BE2C (cell line): Measurements from ENCODE around the gene C1orf159.

Experiments used
- DNase-seq: peaks from one replicate; pipeline ENCODE4 v3.0.0-alpha.2; 2020
- H3K27me3 ChIP-seq: fragments of 250-450 bp; sonication (Bioruptor Pico); 2 replicates; pipeline ENCODE4 v1.5.1; 2020; ENCODE audit warnings: mild to moderate bottlenecking
- H3K36me3 ChIP-seq: fragments of 250-450 bp; sonication (Bioruptor Pico); 2 replicates; pipeline ENCODE4 v1.5.1; 2020; ENCODE audit warnings: mild to moderate bottlenecking
- H3K4me1 ChIP-seq: fragments of 250-450 bp; sonication (Bioruptor Pico); 2 replicates; pipeline ENCODE4 v1.5.1; 2020
- H3K4me3 ChIP-seq: 2 replicates; pipeline ENCODE4 v1.5.1; 2011; ENCODE audit warnings: low read depth, low read length
- H3K9me3 ChIP-seq: fragments of 250-450 bp; sonication (Bioruptor Pico); 2 replicates; pipeline ENCODE4 v1.5.1; 2020
- TF ChIP-seq, protein P1 (sequence below): IDR thresholded peaks from 2 replicates; pipeline ENCODE4 v1.5.1; 2012; ENCODE audit warnings: mild to moderate bottlenecking, low read depth, low read length

C1orf159 gene

DNA sequence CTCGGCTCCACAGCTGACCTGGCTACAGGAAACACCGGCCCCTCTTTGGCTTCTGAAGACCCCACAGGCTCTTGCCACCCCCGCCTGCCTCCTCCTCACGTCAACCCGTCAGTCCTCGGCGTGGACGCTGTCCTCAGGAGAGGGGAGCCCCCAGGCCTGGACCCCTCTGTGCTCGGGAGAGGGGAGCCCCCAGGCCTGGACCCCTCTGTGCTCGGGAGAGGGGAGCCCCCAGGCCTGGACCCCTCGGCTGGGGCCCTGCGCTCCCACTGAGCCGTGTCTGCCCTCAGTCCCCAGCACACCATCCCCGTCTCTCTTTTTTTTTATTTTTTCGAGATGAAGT is 26.0 kb upstream of the C1orf159 start:
- Histone ChIP-seq H3K4me1 (no peaks in the 10 kb centered on the region), H3K27me3 (no peaks in the 10 kb centered on the region), H3K9me3 (no peaks in the 10 kb centered on the region), H3K36me3 (no peaks in the 10 kb centered on the region), H3K4me3 (no peak overlapping the region)
- TF ChIP-seq, protein P1, sequence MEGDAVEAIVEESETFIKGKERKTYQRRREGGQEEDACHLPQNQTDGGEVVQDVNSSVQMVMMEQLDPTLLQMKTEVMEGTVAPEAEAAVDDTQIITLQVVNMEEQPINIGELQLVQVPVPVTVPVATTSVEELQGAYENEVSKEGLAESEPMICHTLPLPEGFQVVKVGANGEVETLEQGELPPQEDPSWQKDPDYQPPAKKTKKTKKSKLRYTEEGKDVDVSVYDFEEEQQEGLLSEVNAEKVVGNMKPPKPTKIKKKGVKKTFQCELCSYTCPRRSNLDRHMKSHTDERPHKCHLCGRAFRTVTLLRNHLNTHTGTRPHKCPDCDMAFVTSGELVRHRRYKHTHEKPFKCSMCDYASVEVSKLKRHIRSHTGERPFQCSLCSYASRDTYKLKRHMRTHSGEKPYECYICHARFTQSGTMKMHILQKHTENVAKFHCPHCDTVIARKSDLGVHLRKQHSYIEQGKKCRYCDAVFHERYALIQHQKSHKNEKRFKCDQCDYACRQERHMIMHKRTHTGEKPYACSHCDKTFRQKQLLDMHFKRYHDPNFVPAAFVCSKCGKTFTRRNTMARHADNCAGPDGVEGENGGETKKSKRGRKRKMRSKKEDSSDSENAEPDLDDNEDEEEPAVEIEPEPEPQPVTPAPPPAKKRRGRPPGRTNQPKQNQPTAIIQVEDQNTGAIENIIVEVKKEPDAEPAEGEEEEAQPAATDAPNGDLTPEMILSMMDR, result no peak
- DNase-seq, result no peak

DNA sequence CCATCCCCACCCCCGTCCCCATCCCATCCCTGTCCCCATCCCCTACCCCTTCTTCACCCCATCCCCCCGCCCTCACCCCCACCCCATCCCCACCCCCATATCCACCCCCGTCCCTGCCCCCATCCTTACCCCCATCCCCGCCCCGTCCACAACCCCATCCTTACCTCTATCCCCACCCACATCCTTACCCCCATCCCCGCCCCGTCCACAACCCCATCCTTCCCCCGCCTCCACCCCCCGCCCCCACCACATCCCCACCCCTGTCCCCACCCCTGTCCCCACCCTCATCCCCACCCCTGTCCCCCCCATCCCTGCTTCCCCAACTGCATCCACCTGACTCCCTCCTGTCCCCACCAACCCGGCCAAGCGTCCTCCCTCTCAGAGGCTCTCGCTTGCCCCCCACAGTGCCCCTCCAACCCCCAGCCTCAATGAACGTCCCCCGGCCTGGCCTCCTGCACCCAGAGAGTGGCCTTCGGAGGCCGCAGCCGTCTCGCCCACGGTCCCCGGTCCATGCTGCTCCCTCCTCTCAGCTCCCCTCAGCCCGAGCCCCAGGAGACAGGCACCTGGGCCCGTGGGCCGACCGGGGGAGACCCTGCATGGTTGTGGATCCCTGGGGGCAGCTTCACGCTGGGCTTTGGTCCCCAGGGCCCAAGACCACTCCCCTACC is 25.5 kb upstream of the C1orf159 start:
- TF ChIP-seq, protein P1, result no peak
- Histone ChIP-seq H3K36me3 (no peaks in the 10 kb centered on the region), H3K4me3 (no peak overlapping the region), H3K4me1 (no peaks in the 10 kb centered on the region), H3K27me3 (no peaks in the 10 kb centered on the region), H3K9me3 (no peaks in the 10 kb centered on the region)
- no peak for DNase-seq

DNA sequence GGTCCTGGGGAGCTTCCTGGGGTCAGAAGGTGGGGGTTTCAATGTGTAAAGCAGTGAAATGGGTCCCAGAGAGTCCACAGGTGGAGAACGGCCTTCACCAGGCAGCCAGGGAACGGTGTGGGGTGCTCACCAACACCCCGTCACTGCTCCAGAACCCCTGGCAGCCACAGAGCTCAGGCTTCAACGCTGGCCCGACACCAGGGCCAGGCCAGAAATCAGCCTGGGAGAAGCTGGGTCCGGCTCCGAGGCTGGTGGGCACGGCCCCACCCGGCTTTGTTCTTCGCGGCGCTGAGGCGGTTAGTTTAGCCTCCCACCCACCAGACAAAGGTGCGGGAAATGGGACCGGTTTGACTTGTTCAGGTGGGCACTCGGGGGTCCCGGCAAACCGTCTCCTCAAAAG is 24.8 kb upstream of the C1orf159 start:
- H3K36me3 ChIP-seq, result no peaks in the 10 kb centered on the region
- TF ChIP-seq, protein P1, result no peak
- H3K27me3 ChIP-seq, result no peaks in the 10 kb centered on the region
- DNase-seq, result no peak
- H3K4me1 ChIP-seq, result no peaks in the 10 kb centered on the region
- no peaks in the 10 kb centered on the region for H3K9me3 ChIP-seq
- no peak overlapping the region for H3K4me3 ChIP-seq

DNA sequence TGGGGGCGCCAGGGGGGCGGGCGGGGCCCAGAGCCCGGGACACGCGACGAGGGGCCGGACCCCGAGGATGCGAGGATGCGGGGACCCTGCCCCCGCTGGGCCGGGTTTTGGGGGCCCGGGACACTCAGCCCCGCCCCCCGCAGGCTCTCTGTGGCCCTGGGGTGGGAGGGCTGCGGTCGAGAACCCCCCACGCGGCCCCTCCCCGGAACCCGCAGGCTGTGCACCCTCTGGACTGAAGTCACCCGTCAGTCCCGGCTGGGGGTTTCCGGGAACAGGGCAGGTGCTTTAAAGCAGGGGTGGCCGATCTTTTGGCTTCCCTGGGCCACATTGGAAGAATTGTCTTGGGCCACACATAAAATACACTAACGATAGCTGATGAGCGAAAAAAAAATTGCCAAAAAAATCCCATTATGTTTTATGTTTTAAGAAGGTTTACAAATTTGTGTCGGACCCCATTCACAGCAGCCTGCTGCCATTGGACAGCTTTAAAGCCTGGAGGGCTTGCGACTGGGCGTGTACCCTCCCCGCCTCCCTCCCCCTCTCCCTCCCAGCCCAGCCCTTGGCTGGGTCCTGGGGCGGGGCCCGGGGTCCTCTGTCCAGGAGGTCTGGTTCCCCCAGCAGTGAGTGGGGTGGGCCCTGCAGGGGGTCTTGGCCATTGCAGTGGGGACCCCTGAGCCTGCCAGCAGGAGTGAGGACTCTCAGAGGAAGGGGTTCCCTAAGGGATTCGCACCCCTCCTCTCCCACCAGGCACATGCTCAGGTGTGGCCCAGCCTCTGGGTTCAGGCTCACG is 21.6 kb upstream of the C1orf159 start:
- TF ChIP-seq, protein P1, result no peak
- Histone ChIP-seq H3K9me3 (no peaks in the 10 kb centered on the region), H3K27me3 (no peaks in the 10 kb centered on the region), H3K4me3 (no peak overlapping the region), H3K36me3 (no peaks in the 10 kb centered on the region), H3K4me1 (no peaks in the 10 kb centered on the region)
- DNase-seq, result no peak

DNA sequence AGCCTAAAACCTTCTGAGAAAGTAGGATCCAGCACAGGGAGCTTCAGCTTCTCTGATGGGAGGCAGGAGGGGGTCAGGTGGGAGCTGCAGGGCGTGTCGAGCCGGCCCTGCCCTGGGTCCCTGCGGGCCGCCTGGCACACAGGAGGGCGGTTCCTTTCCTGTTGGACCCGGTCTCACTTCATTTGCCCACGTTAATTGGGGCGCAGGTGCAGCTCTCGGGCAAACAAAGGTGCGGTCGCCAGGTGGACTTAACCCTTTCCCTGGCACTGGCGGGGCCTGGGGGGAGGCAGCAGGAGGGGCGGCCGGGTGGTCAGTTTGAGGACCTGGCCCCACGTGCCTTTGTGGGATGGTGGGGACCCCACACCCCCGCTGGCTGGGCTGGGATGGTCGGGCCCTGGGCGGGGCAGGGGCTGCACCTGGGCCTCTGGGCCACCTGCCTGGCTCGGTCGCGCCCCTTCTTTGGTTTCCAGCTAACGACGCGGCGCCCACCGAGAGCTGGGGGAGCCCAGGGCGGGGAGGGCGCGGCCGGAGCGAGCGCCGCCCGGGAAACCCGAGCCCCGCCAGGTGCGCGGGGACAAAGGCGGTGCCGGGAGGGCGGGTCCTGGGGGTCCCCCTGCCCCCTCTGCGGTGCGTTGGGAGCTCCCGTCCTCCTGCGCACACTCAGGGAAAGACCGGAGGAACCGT is 20.8 kb upstream of the C1orf159 start:
- H3K9me3 ChIP-seq, result no peaks in the 10 kb centered on the region
- no peaks in the 10 kb centered on the region for H3K4me1 ChIP-seq
- no peaks in the 10 kb centered on the region for H3K36me3 ChIP-seq
- TF ChIP-seq, protein P1, result no peak
- H3K4me3 ChIP-seq, result no peak overlapping the region
- no peak for DNase-seq
- no peaks in the 10 kb centered on the region for H3K27me3 ChIP-seq
